ENCODE results near the gene CHD8.
"Not testable (repeated sequence)": the region's sequence is repeated elsewhere in the genome, so short reads cannot be mapped to it uniquely, and the experiment has no call there.

The CHD8 gene

DNA sequence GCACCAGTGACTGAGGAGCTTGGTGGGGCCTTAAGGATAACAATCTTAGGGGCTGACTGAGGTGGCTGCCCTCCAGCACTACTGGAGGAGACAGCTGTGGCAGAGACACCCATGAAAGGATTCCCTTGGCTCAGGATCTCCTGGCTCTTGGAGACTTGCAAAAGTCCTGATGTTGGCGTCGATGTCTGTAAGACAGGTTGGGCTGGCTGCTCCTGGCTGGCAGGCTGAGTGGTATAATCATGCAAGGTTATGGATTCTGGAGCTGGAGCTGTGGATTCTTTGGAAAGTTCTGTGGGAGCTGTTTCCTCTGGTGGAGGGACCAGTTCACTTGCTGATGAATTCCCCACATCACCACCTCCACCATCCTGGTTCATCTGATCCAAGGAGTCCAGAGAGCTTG is 24.8 kb downstream of the CHD8 start:
- DNase-seq, result no peak

GRCh38 chr14:21428930-21429329 is 27.0 kb downstream of the CHD8 start:
- DNase-seq, result no peak

GRCh38 chr14:21426692-21427091 is 29.2 kb downstream of the CHD8 start:
- no peak for DNase-seq

DNA sequence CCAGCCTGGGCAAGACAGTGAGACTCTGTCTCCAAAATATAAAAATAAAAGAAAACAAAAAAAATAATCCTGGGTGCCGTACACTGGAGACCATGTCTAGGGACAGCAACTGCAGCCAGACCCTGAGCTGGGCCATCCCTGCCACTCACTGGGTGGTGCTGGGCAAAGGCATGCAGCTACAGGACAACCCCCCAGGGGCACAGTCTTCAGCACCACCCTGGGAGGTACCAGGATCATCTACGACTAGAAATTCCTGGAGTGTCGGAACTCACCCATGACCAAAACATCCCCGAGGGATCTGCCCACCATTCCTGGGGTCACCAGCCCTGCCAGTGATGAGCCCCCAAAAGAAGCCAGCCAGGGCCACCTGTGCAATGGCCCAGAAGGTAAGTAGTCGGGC is 36.4 kb downstream of the CHD8 start:
- DNase-seq, result no peak

DNA sequence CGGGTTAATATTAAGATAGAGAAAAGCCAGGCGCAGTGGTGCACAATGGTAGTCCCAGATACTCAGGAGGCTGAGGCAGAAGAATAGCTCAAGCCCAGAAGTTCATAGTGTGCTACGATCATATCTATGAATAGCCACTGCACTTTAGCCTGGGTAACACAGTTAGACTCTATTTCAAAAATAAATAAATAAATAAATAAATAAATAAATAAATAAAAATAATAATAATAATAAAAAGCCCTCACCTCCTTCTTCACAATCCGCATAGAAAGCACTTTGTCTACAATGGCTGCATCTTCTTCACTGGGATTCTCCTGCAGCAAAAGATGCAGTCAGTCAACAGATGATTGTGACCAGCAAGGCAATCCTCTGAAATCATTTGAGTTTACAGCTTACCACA is 40.6 kb downstream of the CHD8 start:
- no peak for DNase-seq

DNA sequence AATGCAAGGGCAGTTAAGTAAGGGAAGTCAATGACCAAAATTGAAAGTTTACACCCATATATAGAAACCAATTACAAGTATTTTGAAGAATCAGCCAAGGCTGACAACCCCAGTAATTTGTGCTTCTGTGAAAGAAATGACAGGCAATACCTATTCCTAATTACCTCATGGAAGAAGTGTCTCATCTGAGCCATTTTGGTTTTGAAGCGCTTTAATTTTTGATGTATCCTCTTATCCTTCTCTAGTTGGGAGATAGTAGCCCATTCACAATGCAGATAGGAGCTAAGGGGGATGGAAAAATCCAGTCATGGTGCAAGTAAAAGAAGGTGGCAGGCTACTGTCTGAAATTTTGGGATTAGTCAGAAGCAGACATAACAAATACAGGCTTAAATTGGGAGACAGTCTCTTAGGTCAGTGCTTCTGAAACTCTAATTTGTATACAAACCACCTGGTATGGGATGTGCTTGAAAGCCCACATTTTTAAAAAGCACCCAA is 41.7 kb downstream of the CHD8 start:
- no peak for DNase-seq

DNA sequence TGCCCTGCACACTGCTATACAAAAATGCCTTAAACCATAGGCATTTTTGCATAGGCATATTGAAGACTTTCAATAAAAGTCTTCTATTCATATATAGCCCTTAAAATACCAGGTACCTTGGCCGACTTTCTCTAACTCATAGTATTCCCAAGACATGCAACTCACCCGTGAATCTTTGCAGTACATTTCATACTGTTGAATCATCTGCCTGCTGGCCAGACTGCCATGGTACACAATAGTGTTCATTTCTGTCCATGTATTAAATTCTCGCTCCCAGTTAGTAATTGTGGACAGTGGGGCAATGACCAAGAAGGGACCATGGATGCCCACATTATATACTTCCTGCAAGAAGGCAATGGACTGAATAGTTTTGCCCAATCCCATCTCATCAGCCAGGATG is 47.8 kb downstream of the CHD8 start:
- DNase-seq, result no peak

- no peak for DNase-seq
Observed at GRCh38 chr14:21406213-21406612, 49.7 kb downstream of the CHD8 start.

DNA sequence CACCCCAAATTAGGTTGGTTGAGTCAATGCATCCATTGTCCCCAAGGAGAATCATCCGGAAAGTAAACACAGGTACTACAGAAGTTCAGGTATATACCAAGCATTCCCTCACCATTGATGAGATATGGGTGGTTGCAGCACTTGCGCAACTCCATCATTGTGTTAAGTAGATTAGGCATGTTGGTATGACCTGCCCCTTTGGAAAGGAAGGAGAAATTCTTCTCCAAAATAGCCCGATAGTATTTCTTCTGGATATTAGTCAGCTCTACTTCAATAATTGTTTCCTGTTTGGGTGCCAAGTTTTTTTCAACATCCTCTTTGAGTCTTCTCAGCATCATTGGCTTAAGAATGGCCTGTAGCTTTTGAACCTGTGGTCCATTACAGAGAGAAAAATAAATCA is 50.8 kb downstream of the CHD8 start:
- DNase-seq, result no peak

- DNase-seq, result no peak
Observed at GRCh38 chr14:21399311-21399870, 56.5 kb downstream of the CHD8 start.

DNA sequence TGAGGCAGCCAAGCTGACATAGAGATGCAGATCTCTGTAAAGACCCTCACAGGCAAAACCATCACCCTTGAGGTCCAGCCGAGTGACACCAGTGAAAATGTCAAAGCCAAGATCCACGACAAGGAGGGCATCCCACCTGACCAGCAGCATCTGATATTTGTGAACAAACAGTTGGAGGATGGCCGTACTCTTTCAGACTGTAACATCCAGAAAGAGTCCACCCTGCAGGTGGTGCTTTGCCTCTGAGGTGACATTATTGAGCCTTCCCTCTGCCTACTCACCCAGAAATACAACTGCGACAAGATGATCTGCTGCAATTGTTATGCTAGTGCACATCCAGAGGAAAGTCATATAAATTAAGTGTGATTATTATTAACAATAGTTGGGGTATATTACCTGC is 57.0 kb downstream of the CHD8 start:
- no peak for DNase-seq

GRCh38 chr14:21395450-21395849 is 60.5 kb downstream of the CHD8 start:
- DNase-seq, result no peak

DNA sequence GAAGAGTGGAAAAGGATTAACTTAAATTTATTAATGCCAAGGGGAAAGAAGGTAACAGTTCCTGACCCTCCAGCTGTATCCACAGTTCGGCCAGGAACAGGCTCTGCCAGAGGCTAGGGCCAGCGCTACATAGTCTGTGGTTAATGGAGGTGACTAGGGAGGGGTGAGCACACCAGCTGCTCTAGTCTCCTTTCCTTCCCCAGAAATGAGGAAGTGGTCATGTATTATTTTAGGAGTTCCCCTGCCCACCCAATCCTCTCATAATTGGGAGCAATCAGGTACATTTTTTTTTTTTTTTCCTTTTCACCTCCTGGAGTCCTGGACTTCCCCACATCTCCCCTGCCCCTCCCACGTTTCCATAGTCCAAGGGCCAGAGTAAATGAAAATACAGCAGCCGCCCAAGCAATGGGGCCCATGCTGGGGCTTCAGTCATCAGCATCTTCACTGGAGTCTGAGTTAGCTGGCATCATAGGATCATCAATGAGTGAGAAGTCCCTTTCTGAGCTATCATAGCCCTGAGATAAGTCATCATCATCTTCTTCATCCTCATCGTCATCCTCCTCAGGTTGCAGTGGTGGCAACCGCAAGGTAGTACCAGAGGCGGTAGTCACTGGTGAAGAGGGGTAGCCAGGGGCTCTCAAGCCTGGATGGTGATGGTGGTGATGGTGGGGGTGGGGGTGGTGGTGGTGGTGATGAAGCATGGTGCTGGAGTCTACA is 70.6 kb downstream of the CHD8 start:
- peak; percentile 13 for DNase-seq

- DNase-seq, result no peak
Observed at GRCh38 chr14:21384494-21384851, 71.5 kb downstream of the CHD8 start.

DNA sequence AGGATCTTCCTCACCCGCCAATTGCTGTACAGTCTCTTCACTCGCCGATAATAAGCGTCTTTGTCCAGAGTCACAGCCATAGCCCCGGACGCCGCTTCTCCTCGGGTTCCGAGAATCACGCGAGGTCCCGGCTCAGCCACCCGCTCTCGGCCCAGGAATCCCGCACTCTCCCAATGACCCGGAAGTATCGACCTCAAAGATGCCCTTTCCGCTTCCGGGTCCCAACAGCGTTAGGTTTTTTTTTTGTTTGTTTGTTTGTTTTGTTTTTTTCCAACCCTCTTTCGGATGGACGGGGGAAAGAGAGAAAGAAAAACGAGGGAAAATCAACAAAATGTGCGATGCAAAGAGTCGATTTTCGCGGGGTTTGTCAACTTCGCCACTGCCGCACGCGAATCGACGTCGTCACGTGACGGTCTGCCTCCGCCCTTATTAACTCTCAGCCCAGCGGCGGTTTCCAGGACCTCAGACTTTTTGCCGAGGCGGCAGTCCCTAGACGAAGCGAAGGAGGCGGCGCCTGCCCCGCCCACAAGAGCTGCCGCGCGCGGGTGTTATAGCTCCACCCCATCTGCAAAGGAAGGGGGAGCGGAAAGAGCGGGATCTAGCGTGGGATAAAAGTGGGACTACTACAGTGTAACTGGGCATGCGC is 72.0 kb downstream of the CHD8 start, which contains the start of gene SUPT16H:
Gene SUPT16H (minus strand): TSS at position 172 of the 646 bp plus-strand sequence. CDS start 92 bp downstream, at position 80.
- peak; percentile 94 for DNase-seq

DNA sequence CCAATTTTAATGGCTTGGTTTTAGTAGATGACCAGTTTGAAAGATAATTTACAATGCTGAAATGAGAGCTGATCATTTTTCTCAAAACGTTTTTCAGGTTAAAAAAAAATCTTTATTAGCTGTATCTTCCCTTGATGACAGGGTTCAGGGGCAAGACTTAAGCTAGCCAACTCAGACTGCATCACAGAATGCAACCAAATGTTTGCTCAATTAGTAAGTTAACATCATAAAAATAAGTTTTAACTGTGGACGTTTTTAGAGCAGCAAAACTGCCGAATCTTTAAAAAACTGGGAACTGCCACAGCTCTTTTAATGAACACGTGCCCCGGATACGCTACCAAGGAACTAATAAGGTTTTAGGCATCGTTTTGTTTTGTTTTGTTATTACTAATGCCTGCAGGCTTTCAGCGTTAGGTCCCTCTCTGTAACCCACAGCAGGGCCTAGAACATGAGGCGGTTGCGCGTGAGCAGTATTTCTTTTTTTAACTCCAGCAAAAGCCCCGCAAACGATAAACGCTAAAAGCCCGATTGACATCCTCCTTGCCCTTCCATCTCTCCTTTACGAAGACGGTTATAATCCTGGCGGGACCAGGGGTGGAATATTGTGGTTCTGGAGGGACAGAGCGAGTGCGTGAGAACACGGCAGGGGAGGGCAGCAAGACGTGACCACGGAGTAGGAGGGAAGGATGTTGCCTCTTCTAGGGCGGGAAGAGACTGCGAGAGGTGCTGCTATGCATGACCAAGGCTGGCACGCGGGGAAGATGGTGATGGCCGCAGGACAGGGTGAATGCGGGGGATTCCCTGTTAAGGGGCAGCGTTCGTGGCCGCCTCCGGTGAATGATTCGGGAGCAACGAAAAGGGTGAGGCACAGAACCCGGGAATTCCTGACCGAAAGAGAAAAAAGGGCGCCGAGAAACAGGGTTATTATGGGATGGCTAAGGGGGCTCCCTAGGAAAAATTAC is 72.8 kb downstream of the CHD8 start:
- DNase-seq, result peak; percentile 48

GRCh38 chr14:21382095-21382494 is 73.8 kb downstream of the CHD8 start:
- DNase-seq, result no peak

DNA sequence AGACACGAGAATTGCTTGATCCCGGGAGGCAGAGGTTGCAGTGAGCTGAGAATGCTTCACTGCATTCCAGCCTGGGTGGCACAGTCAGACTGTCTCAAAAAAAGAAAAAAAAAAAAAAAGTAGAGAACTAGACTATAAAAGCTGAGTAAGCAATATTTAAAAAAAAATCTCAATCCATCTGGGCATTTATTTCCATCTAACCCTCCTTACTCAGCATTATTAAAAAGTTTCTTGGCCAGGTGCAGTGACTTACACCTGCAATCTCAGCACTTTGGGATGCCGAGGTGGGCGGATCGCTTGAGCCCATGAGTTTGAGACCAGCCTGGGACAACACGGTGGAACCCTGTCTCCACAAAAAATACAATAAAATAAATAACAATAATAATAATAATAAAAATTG is 76.6 kb downstream of the CHD8 start:
- DNase-seq, result no peak

DNA sequence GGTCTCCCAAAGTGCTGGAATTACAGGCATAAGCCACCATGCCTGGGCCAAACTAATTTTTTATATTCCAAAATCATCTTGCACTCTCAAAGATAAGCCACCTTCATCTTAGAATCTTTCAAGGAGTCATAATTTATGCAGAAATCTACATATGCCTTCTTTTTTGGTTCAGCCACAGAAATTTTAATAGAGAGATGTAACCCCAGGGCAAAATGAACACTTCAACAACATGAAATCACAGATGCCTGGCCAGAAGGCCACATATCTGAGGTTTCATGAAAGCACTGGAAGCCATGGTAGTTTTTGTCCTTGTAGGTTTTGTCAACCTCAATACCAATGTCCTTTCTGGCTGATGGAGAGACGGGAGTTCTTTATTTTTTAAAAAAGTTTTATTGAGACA is 81.9 kb downstream of the CHD8 start:
- DNase-seq, result no peak

GRCh38 chr14:21372814-21373213 is 83.1 kb downstream of the CHD8 start:
- DNase-seq, result not testable (repeated sequence)

- DNase-seq, result no peak
Observed at GRCh38 chr14:21369949-21370679, 85.8 kb downstream of the CHD8 start.

DNA sequence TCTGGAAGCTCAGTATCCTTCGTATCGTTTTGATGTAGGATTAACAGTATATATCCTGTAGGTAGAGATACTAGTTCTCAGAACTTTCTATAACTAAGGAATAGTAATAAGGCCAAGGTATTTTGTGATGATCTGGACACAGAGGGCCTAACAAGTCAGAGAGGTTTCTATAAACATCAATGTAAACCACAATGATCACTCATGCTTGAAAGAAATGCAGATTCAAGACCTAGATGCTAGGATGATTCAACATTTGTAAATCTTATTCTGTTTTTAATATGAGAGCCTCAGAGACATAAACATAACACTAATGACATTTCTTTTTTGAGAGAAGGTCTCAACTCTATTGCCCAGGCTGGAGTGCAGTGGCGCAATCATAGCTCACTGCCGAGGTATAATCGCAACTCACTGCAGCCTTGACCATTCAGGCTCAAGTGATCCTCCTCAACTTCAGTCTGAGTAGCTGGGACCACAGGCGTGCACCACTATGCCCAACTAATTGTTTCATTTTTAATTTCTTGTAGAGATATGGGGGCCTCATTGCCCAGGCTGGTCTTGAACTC is 88.3 kb downstream of the CHD8 start:
- no peak for DNase-seq

Measured in CD4-positive, alpha-beta T cell treated with Interleukin-21 for 1 hour (primary cell).